Measurements from ENCODE around the gene ZBTB21. TPM values are rescaled to one million over a fixed set of nuclear protein-coding genes. Genes with fewer than 3 reads are reported as not detected.

The ZBTB21 gene
- total and polyA plus RNA-seq, 12 donors = 6.8 to 39.1 (median 12.4) TPM

DNA sequence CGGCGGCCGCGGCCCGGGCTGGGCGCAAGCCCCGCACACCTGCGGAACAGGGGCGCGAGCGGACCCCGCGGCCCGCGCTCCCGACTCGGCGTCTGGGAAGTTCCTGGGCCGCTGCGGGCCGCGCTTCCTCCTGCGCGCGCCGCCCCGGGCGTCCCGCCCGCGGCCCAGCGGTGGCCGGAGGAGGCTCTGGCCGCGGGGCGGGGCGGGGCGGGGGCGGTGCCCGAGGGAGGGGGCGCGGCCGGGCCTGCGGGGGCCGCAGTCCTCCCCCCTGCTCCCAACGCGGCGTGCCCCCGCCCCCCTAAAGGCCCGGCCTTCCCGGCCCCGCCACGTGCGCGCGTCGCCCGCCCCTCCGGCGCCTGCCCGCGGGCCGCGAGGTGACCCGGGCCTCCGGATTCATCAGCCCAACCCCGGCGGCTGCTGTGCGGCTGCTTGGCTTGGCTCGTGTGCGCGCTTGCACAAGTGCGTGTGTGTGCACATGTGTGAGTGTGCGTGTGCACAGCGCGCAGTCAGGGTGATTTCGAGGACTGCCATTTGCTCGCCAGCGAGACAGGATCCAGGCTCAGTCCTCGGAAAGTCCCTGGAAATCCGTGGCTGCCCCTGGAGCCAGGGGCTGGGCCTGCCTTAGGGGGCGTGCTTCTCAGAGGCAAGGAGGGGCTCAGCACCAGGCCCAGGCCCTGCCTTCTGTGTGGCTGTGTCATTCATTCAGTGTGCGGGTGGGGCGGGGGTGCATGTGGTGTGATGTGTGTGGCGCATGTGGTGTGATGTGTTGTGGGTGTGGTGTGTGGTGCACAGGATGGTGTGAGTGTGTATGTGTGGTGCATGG lies 56.1 kb downstream of the ZBTB21 start, which contains the start of gene C2CD2:
TSS of gene C2CD2 (minus strand) at position 188 of the 823 bp plus-strand sequence. CDS start 370 bp downstream, outside the sequence.
- peak; percentile 80 to 89 (median 84) for DNase-seq
- no peaks in the 10 kb centered on the region for H3K27me3 ChIP-seq
- TF ChIP-seq POLR2A (IDR thresholded peaks at IDR 0.05) = peak; percentile 85 to 87
- TF ChIP-seq, protein P1, sequence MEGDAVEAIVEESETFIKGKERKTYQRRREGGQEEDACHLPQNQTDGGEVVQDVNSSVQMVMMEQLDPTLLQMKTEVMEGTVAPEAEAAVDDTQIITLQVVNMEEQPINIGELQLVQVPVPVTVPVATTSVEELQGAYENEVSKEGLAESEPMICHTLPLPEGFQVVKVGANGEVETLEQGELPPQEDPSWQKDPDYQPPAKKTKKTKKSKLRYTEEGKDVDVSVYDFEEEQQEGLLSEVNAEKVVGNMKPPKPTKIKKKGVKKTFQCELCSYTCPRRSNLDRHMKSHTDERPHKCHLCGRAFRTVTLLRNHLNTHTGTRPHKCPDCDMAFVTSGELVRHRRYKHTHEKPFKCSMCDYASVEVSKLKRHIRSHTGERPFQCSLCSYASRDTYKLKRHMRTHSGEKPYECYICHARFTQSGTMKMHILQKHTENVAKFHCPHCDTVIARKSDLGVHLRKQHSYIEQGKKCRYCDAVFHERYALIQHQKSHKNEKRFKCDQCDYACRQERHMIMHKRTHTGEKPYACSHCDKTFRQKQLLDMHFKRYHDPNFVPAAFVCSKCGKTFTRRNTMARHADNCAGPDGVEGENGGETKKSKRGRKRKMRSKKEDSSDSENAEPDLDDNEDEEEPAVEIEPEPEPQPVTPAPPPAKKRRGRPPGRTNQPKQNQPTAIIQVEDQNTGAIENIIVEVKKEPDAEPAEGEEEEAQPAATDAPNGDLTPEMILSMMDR (IDR thresholded peaks at IDR 0.05) = peak in 2 of 6 experiments; percentile 6 to 12
- intact Hi-C loops (cut with DNase I) = loop anchor here in 1 of 2 donors (10.0 kb wide), 1 partner anchor 51 kb away; no protein-coding TSS in a partner anchor
- H3K9me3 ChIP-seq (replicated peaks in 1 of 3) = no peaks in the 10 kb centered on the region
- peaks cover 0 to 3% of the 10 kb centered on the region in 2 donors for H3K36me3 ChIP-seq (replicated peaks in 1 of 2)
- peak within 1 kb of the TSS; percentile 19 to 99 (median 88) for H3K4me3 ChIP-seq
- peaks cover 62 to 64% of the 10 kb centered on the region in 2 donors for H3K4me1 ChIP-seq (replicated peaks in 1 of 2)
- WGBS, 4 donors = 4 to 49% (median 19%) methylated on average over 2 to 79 of the region's 85 CpGs
- peak within 1 kb of the TSS; percentile 81 to 97 (median 96) for H3K27ac ChIP-seq

DNA sequence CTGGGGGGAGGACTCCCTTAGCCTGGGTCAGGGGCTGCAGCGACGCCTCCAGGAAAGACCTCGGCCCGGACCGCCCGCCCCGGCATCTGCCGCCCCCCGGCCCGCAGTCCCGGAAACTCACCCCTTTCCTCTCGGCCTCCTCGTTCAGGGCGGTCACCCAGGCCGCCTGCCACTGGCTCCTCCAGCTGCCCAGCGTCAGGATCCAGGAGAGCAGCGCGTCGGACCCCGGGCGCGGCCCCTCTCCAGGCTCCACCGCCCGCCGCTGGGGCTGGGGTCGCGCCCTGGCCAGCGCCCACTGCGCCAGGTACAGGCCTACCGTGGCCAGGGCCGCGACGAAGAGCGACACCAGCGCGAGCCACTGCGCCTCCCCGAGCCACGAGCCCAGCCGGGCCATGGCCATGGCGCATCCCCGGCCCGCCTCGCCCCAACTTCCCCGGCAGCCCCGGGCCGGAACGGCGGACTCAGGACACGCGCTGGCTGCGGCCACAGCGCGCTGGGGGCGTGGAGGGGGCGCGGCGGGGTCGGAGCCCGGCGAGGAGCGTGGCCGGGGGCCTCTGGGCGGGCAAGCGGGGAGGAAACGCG lies 56.8 kb downstream of the ZBTB21 start:
- TF ChIP-seq POLR2A (IDR thresholded peaks at IDR 0.05) = no peak
- TF ChIP-seq, protein P1 (IDR thresholded peaks at IDR 0.05) = no peak
- DNase-seq = no peak
- intact Hi-C loops (cut with DNase I) = loop anchor here in 1 of 2 donors (10.0 kb wide), 1 partner anchor 51 kb away; no protein-coding TSS in a partner anchor
- Histone ChIP-seq H3K4me3 (peak overlapping the region; percentile 19 to 99 (median 88)), H3K36me3 (replicated peaks in 1 of 2) (peaks cover 0 to 3% of the 10 kb centered on the region in 2 donors), H3K27me3 (no peaks in the 10 kb centered on the region), H3K4me1 (replicated peaks in 1 of 2) (peaks cover 62 to 64% of the 10 kb centered on the region in 2 donors), H3K9me3 (replicated peaks in 1 of 3) (no peaks in the 10 kb centered on the region), H3K27ac (peak overlapping the region; percentile 81 to 97 (median 96))
- 0% methylated on average over 60 to 67 of the region's 67 CpGs; no CpG with 5 or more reads in 2 of the 4 donors for WGBS, 4 donors

DNA sequence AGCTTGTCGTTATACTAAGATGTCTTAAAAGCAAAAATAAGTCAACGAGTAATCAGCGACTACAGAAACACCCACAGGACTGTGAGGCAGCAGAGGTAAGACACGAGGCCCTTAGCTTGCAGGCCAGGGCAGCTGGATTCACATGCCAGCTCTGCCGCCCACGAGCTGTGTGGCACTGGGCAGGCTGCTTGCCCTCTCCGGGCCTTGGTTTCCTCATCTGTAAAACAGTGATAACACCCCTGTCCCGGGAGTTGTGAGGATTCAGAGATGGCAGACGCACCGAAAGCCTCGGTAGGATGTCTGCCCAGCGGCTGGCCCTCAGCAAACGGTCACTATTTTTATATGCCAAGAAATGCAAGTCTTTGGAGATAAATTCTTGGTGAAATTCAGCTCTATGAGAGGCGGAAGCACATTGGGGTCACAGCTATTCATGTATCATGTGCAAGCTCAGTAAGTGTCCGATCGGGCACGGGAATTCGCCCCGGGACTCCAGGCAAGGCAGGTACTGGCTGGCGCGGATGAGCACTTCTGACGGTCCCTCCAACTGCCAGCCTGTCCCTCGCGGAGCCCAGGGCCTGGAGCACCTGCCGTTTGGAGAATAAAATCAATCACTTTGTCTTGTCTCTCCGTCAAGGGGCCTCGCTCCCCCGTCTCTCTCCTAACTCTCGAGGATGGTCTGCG lies 57.5 kb downstream of the ZBTB21 start:
- intact Hi-C loops (cut with DNase I) = loop anchor here in 1 of 2 donors (10.0 kb wide), 1 partner anchor 52 kb away; no protein-coding TSS in a partner anchor
- Histone ChIP-seq H3K27ac (peak overlapping the region; percentile 81 to 97 (median 96)), H3K36me3 (replicated peaks in 1 of 2) (peaks cover 0 to 3% of the 10 kb centered on the region in 2 donors), H3K27me3 (no peaks in the 10 kb centered on the region), H3K9me3 (replicated peaks in 1 of 3) (no peaks in the 10 kb centered on the region), H3K4me3 (peak overlapping the region; percentile 19 to 99 (median 88)), H3K4me1 (replicated peaks in 1 of 2) (peaks cover 62 to 64% of the 10 kb centered on the region in 2 donors)
- peak in 1 of 2 donors; percentile 32 for TF ChIP-seq POLR2A (IDR thresholded peaks at IDR 0.05)
- TF ChIP-seq, protein P1 (IDR thresholded peaks at IDR 0.05) = no peak
- DNase-seq = peak in 3 of 7 donors; percentile 56 to 70 (median 61)
- WGBS, 4 donors = 6 to 14% (median 11%) methylated on average over 7 to 30 of the region's 30 CpGs

Measured in adrenal gland (tissue), 12 donors.